ENCODE measurements around the gene HS3ST2. TPM values are rescaled to one million over a fixed set of nuclear protein-coding genes. Genes with fewer than 3 reads are reported as not detected.

The HS3ST2 gene
- total and polyA plus RNA-seq, 3 experiments from 2014 or later: not detected

- Mint-ChIP-seq H3K27me3 (peaks cover 2 to 5% of the 10 kb centered on the region in 2 donors), H3K4me1 (no peaks in the 10 kb centered on the region), H3K4me3 (no peak overlapping the region), H3K27ac (peak overlapping the region in 1 of 8 donors; percentile 4), H3K36me3 (no peaks in the 10 kb centered on the region), H3K9me3 (peaks cover 0 to 4% (median 0%) of the 10 kb centered on the region in 5 donors)
- Histone ChIP-seq H3K9me3 (ENCODE audit: low read length) (no peaks in the 10 kb centered on the region), H3K4me3 (ENCODE audit: low read length) (no peak overlapping the region), H3K36me3 (ENCODE audit: insufficient read depth, low read length) (no peaks in the 10 kb centered on the region), H3K27me3 (ENCODE audit: insufficient read depth, low read length, poor library complexity, severe bottlenecking) (no peaks in the 10 kb centered on the region), H3K4me1 (ENCODE audit: insufficient read depth, low read length) (no peaks in the 10 kb centered on the region), H3K27ac (ENCODE audit: low read depth, low read length) (no peak overlapping the region)
- ChIA-PET CTCF (no interaction called here), POLR2A (no interaction called here)
- DNase-seq: no peak
Measured at GRCh38 chr16:22912654-22913053, 98.7 kb downstream of the HS3ST2 start.

GRCh38 chr16:22915003-22915402 is 101.0 kb downstream of the HS3ST2 start:
- H3K4me3 ChIP-seq (ENCODE audit: low read length): no peak overlapping the region
- ChIA-PET CTCF (no interaction called here), POLR2A (no interaction called here)
- no peak overlapping the region for H3K4me3 Mint-ChIP-seq
- no peaks in the 10 kb centered on the region for H3K4me1 Mint-ChIP-seq
- H3K36me3 ChIP-seq (ENCODE audit: insufficient read depth, low read length): no peaks in the 10 kb centered on the region
- H3K9me3 ChIP-seq (ENCODE audit: low read length): no peaks in the 10 kb centered on the region
- no peak overlapping the region for H3K27ac Mint-ChIP-seq
- H3K4me1 ChIP-seq (ENCODE audit: insufficient read depth, low read length): no peaks in the 10 kb centered on the region
- peaks cover 5% of the 10 kb centered on the region in 2 donors for H3K27me3 Mint-ChIP-seq
- H3K9me3 Mint-ChIP-seq: peaks cover 0 to 4% (median 0%) of the 10 kb centered on the region in 5 donors
- no peaks in the 10 kb centered on the region for H3K36me3 Mint-ChIP-seq
- no peak overlapping the region for H3K27ac ChIP-seq (ENCODE audit: low read depth, low read length)
- DNase-seq: no peak
- H3K27me3 ChIP-seq (ENCODE audit: insufficient read depth, low read length, poor library complexity, severe bottlenecking): no peaks in the 10 kb centered on the region

- Histone ChIP-seq H3K27me3 (ENCODE audit: insufficient read depth, low read length, poor library complexity, severe bottlenecking) (no peaks in the 10 kb centered on the region), H3K27ac (ENCODE audit: low read depth, low read length) (no peak overlapping the region), H3K36me3 (ENCODE audit: insufficient read depth, low read length) (no peaks in the 10 kb centered on the region), H3K9me3 (ENCODE audit: low read length) (no peaks in the 10 kb centered on the region), H3K4me1 (ENCODE audit: insufficient read depth, low read length) (no peaks in the 10 kb centered on the region), H3K4me3 (ENCODE audit: low read length) (no peak overlapping the region)
- Mint-ChIP-seq H3K4me1 (no peaks in the 10 kb centered on the region), H3K36me3 (no peaks in the 10 kb centered on the region), H3K27me3 (peaks cover 8 to 32% of the 10 kb centered on the region in 2 donors), H3K9me3 (no peaks in the 10 kb centered on the region), H3K4me3 (no peak overlapping the region), H3K27ac (no peak overlapping the region)
- ChIA-PET POLR2A (no interaction called here), CTCF (no interaction called here)
- no peak for DNase-seq
Measured at GRCh38 chr16:22923491-22923890, 109.5 kb downstream of the HS3ST2 start.

GRCh38 chr16:22924492-22924891 is 110.5 kb downstream of the HS3ST2 start:
- Histone ChIP-seq H3K27ac (ENCODE audit: low read depth, low read length) (no peak overlapping the region), H3K27me3 (ENCODE audit: insufficient read depth, low read length, poor library complexity, severe bottlenecking) (no peaks in the 10 kb centered on the region), H3K4me3 (ENCODE audit: low read length) (no peak overlapping the region), H3K36me3 (ENCODE audit: insufficient read depth, low read length) (no peaks in the 10 kb centered on the region), H3K4me1 (ENCODE audit: insufficient read depth, low read length) (no peaks in the 10 kb centered on the region), H3K9me3 (ENCODE audit: low read length) (no peaks in the 10 kb centered on the region)
- no peak overlapping the region for H3K27ac Mint-ChIP-seq
- no peak for DNase-seq
- ChIA-PET CTCF (no interaction called here), POLR2A (no interaction called here)
- H3K4me3 Mint-ChIP-seq: no peak overlapping the region
- no peaks in the 10 kb centered on the region for H3K36me3 Mint-ChIP-seq
- H3K27me3 Mint-ChIP-seq: peaks cover 10 to 39% of the 10 kb centered on the region in 2 donors
- no peaks in the 10 kb centered on the region for H3K4me1 Mint-ChIP-seq
- H3K9me3 Mint-ChIP-seq: no peaks in the 10 kb centered on the region

GRCh38 chr16:22926105-22926751 is 112.3 kb downstream of the HS3ST2 start:
- Mint-ChIP-seq H3K4me3 (no peak overlapping the region), H3K4me1 (no peaks in the 10 kb centered on the region), H3K27me3 (peaks cover 10 to 44% of the 10 kb centered on the region in 2 donors), H3K27ac (no peak overlapping the region), H3K9me3 (no peaks in the 10 kb centered on the region), H3K36me3 (no peaks in the 10 kb centered on the region)
- H3K27me3 ChIP-seq (ENCODE audit: insufficient read depth, low read length, poor library complexity, severe bottlenecking): no peaks in the 10 kb centered on the region
- no peak for DNase-seq
- H3K9me3 ChIP-seq (ENCODE audit: low read length): no peaks in the 10 kb centered on the region
- no peak overlapping the region for H3K4me3 ChIP-seq (ENCODE audit: low read length)
- no peaks in the 10 kb centered on the region for H3K4me1 ChIP-seq (ENCODE audit: insufficient read depth, low read length)
- H3K27ac ChIP-seq (ENCODE audit: low read depth, low read length): no peak overlapping the region
- CTCF ChIA-PET: no interaction called here
- POLR2A ChIA-PET: no interaction called here
- H3K36me3 ChIP-seq (ENCODE audit: insufficient read depth, low read length): no peaks in the 10 kb centered on the region

GRCh38 chr16:22927306-22927705 is 113.3 kb downstream of the HS3ST2 start:
- H3K4me3 ChIP-seq (ENCODE audit: low read length): no peak overlapping the region
- no peak for DNase-seq
- H3K27ac Mint-ChIP-seq: peak overlapping the region in 1 of 8 donors; percentile 67
- no peaks in the 10 kb centered on the region for H3K4me1 Mint-ChIP-seq
- no peaks in the 10 kb centered on the region for H3K27me3 ChIP-seq (ENCODE audit: insufficient read depth, low read length, poor library complexity, severe bottlenecking)
- no peaks in the 10 kb centered on the region for H3K9me3 ChIP-seq (ENCODE audit: low read length)
- ChIA-PET CTCF (no interaction called here), POLR2A (no interaction called here)
- no peak overlapping the region for H3K4me3 Mint-ChIP-seq
- H3K9me3 Mint-ChIP-seq: no peaks in the 10 kb centered on the region
- no peaks in the 10 kb centered on the region for H3K36me3 Mint-ChIP-seq
- peaks cover 10 to 48% of the 10 kb centered on the region in 2 donors for H3K27me3 Mint-ChIP-seq
- no peaks in the 10 kb centered on the region for H3K36me3 ChIP-seq (ENCODE audit: insufficient read depth, low read length)
- H3K4me1 ChIP-seq (ENCODE audit: insufficient read depth, low read length): no peaks in the 10 kb centered on the region
- no peak overlapping the region for H3K27ac ChIP-seq (ENCODE audit: low read depth, low read length)

- no peaks in the 10 kb centered on the region for H3K36me3 ChIP-seq (ENCODE audit: insufficient read depth, low read length)
- Mint-ChIP-seq H3K9me3 (no peaks in the 10 kb centered on the region), H3K27me3 (peaks cover 15 to 51% of the 10 kb centered on the region in 2 donors), H3K4me1 (no peaks in the 10 kb centered on the region), H3K4me3 (no peak overlapping the region), H3K27ac (no peak overlapping the region), H3K36me3 (no peaks in the 10 kb centered on the region)
- H3K4me3 ChIP-seq (ENCODE audit: low read length): no peak overlapping the region
- H3K9me3 ChIP-seq (ENCODE audit: low read length): no peaks in the 10 kb centered on the region
- no peaks in the 10 kb centered on the region for H3K27me3 ChIP-seq (ENCODE audit: insufficient read depth, low read length, poor library complexity, severe bottlenecking)
- ChIA-PET CTCF (no interaction called here), POLR2A (no interaction called here)
- no peaks in the 10 kb centered on the region for H3K4me1 ChIP-seq (ENCODE audit: insufficient read depth, low read length)
- no peak for DNase-seq
- H3K27ac ChIP-seq (ENCODE audit: low read depth, low read length): no peak overlapping the region
Measured at GRCh38 chr16:22928882-22929435, 115.0 kb downstream of the HS3ST2 start.

GRCh38 chr16:22929461-22929860 is 115.5 kb downstream of the HS3ST2 start:
- CTCF ChIA-PET: no interaction called here
- peaks cover 15 to 50% of the 10 kb centered on the region in 2 donors for H3K27me3 Mint-ChIP-seq
- Histone ChIP-seq H3K4me1 (ENCODE audit: insufficient read depth, low read length) (no peaks in the 10 kb centered on the region), H3K4me3 (ENCODE audit: low read length) (no peak overlapping the region), H3K9me3 (ENCODE audit: low read length) (no peaks in the 10 kb centered on the region), H3K36me3 (ENCODE audit: insufficient read depth, low read length) (no peaks in the 10 kb centered on the region), H3K27ac (ENCODE audit: low read depth, low read length) (no peak overlapping the region), H3K27me3 (ENCODE audit: insufficient read depth, low read length, poor library complexity, severe bottlenecking) (no peaks in the 10 kb centered on the region)
- no peaks in the 10 kb centered on the region for H3K9me3 Mint-ChIP-seq
- H3K36me3 Mint-ChIP-seq: no peaks in the 10 kb centered on the region
- no peak overlapping the region for H3K4me3 Mint-ChIP-seq
- POLR2A ChIA-PET: no interaction called here
- H3K4me1 Mint-ChIP-seq: no peaks in the 10 kb centered on the region
- no peak for DNase-seq
- no peak overlapping the region for H3K27ac Mint-ChIP-seq

Data from CD8-positive, alpha-beta memory T cell (primary cell).